Choroid plexus epithelial cell (primary cell): ENCODE measurements around the gene PRKN.
"Not testable (repeated sequence)": the region's sequence is repeated elsewhere in the genome, so short reads cannot be mapped to it uniquely, and the experiment has no call there.

Source experiments
- DNase-seq: peaks from one replicate; pipeline ENCODE4 v3.0.0-alpha.2; 2010; ENCODE audit warnings: low read depth
- H3K4me3 ChIP-seq: 2 replicates; pipeline ENCODE4 v1.5.1; 2011; ENCODE audit warnings: low read depth, mild to moderate bottlenecking, control low read depth, low read length, moderate library complexity
- TF ChIP-seq, protein P1 (sequence below): conservative IDR thresholded peaks from 2 replicates; pipeline ENCODE4 v1.5.1; 2011; ENCODE audit warnings: low read depth, mild to moderate bottlenecking, control low read depth, inconsistent platforms, low read length, moderate library complexity

PRKN gene

DNA sequence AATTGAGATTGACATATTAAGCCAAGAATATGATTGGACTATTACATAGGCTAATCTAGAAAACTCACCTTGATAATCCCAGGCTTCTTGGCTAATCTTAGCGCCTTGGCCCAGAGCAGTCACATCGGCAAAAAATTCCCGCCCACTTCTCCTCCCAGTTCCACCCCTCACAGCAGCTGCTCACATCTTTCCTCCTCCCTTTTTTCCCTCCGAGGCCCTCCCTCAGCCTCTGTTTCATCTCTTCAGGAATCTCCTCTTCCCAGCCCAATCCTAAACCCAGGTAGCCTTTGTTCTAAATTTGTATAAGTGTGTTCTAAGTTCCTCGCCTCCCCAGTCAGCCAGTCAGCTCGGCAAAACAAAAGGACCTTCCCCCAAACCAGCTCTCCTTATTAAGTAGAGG lies 184.3 kb downstream of the PRKN start:
- no peak for DNase-seq
- H3K4me3 ChIP-seq, result no peak overlapping the region
- TF ChIP-seq, protein P1, sequence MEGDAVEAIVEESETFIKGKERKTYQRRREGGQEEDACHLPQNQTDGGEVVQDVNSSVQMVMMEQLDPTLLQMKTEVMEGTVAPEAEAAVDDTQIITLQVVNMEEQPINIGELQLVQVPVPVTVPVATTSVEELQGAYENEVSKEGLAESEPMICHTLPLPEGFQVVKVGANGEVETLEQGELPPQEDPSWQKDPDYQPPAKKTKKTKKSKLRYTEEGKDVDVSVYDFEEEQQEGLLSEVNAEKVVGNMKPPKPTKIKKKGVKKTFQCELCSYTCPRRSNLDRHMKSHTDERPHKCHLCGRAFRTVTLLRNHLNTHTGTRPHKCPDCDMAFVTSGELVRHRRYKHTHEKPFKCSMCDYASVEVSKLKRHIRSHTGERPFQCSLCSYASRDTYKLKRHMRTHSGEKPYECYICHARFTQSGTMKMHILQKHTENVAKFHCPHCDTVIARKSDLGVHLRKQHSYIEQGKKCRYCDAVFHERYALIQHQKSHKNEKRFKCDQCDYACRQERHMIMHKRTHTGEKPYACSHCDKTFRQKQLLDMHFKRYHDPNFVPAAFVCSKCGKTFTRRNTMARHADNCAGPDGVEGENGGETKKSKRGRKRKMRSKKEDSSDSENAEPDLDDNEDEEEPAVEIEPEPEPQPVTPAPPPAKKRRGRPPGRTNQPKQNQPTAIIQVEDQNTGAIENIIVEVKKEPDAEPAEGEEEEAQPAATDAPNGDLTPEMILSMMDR, result no peak

DNA sequence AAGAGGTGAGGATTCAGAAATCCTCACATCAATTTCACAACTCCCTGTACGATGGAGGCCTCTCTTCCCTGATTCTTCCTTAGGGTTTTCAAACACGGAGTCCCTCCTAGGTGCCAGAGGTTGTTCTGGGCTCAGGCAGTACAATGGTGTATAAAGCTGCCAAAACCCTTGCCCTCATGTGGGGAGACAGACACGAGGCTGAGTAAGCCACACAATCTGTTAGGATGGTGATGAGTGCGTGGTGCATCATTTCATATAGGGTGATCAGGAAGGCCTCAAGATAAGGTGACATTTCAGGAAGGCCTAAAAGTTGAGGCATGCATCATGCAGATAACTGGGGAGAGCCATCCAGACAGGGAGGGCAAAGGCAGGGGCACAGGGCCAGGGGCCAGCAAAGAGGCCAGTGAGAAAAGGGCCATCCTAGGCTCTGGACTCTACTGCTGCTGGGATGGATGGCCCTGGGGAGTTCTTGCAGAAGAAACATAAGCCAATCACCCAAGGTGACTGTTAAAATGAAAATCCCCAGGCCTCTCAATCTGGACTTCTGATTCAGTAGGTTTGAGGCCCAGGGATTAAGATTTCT lies 186.5 kb downstream of the PRKN start:
- no peak for DNase-seq
- H3K4me3 ChIP-seq, result no peak overlapping the region
- TF ChIP-seq, protein P1, result no peak

DNA sequence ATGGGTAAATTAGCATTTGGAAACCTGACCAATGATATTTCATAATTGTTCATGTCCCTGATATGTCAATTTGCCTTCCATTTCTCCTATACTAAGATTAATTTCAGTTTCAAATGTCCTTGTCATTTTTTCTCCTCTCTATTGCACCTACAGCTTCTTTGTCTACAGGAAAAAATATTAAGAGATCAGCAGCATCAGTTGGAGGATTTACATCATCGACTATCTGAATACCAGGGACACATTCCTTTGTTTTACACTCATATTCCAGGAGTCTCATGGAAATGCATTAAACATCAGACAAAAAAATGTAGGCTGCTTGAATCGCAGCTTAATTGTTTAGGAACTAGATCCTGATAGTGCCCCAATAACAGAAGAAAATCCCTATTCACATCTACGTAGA lies 188.2 kb downstream of the PRKN start:
- TF ChIP-seq, protein P1, result no peak
- no peak overlapping the region for H3K4me3 ChIP-seq
- DNase-seq, result no peak

DNA sequence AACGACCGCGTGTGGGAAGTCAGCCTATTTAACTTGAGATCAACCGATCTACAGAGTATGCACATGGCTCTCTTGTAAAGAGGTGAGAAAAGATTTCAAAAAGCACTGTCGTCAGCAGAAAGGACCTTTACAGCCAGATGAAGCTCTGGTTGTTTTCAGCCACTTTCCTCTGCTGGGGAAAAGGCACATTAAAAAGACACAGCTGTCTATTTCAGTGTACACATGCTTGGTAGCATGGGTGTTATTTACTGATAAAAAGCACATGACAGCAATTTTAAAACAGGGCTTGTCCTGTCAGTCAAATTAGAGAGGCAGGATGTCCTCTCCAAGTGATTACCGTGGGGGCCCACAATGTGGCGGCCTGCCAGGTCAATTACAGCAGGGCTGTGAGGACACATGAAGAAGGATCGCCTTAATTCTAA lies 188.9 kb downstream of the PRKN start:
- DNase-seq, result no peak
- TF ChIP-seq, protein P1, result no peak
- H3K4me3 ChIP-seq, result no peak overlapping the region

DNA sequence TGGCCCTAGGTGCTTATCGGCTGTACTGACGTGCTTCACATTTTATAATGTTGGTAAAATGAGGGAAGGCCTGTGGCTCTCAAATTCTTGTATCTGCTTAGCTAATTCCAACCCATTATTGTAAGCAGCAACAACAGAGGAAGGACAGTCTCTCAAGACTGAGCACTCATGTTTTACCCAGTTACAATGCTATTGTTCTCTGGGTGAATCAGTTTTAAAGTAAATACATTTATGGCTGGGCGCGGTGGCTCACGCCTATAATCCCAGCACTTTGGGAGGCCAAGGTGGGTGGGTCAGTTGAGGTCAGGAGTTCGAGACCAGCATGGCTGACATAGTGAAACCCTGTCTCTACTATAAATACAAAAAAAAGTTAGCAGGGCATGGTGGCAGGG lies 194.6 kb downstream of the PRKN start:
- TF ChIP-seq, protein P1, result no peak
- H3K4me3 ChIP-seq, result no peak overlapping the region
- DNase-seq, result no peak

DNA sequence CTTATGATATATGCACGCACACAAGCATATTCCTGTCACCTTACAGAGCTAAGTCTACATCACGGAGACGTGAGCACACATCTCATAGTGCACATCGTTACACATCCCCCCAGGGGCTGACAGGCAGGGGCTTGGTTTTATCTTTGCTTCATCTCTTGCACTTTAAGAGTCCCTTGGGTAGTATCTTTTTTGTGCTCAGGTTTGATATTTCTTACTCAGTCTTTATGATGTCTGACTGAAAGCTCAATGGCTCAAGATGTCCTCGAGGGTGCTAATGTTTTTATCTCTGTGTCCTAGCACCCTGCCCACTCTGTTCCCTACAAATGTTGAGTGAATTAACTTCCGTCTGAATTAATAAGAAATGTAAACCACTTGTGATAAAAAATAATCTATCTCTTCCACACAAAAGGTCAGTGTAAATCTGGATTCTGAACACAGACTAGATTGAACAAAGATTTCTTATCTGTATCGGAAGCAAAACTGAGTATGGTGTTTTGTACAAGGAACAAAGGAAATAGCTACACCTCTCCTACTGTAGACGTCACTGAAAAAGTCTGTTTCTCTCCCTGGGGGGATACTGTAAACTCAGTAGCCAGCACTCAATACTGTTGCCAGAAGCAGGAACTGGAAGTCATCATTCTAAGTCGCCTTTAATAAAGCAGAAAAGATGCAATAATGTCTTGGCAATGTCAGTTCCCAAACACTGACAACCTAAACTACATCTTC lies 195.1 kb downstream of the PRKN start:
- H3K4me3 ChIP-seq, result no peak overlapping the region
- TF ChIP-seq, protein P1, result no peak
- no peak for DNase-seq

DNA sequence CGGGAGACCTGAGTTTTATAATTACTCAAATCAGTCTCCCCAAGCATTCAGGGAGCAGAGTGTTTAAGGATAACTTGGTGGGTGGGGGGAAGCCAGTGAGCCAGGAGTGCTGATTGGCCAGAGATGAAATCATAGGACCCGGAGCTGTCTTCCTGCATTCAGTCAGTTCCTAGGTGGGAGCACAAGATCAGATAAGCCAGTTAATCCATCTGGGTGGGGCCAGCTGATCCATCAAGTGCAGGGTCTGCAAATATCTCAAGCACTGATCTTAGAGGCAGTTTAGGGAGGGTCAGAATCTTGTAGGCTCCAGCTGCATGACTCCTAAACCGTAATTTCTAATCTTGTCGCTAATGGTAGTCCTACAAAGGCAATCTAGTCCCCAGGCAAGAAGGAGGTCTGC lies 196.2 kb downstream of the PRKN start:
- H3K4me3 ChIP-seq, DNase-seq: not testable (repeated sequence)
